AG10803 (cell line): ENCODE results near the gene GMFB.
A peak's percentile ranks its signal among the peaks of the same experiment; 100 is the strongest.

Source experiments
- DNase-seq: peaks from one replicate; pipeline ENCODE4 v3.0.0; 2010; ENCODE audit warnings: low read depth
- H3K4me3 ChIP-seq: 2 replicates; pipeline ENCODE4 v1.5.1; 2011; ENCODE audit warnings: mild to moderate bottlenecking, low read length, control low read depth
- TF ChIP-seq, protein P1 (sequence below): conservative IDR thresholded peaks from 2 replicates; pipeline ENCODE4 v1.5.1; 2011; ENCODE audit warnings: mild to moderate bottlenecking, low read length, control low read depth, inconsistent platforms

Gene GMFB

GRCh38 chr14:54509546-54510501 lies 21.0 kb upstream of the GMFB start, which contains the start of gene CGRRF1:
Gene CGRRF1, plus strand, starts transcription at chr14:54509906. Its CDS starts 54 bp downstream, at chr14:54509960.
- DNase-seq, result peak; percentile 98
- TF ChIP-seq, protein P1, sequence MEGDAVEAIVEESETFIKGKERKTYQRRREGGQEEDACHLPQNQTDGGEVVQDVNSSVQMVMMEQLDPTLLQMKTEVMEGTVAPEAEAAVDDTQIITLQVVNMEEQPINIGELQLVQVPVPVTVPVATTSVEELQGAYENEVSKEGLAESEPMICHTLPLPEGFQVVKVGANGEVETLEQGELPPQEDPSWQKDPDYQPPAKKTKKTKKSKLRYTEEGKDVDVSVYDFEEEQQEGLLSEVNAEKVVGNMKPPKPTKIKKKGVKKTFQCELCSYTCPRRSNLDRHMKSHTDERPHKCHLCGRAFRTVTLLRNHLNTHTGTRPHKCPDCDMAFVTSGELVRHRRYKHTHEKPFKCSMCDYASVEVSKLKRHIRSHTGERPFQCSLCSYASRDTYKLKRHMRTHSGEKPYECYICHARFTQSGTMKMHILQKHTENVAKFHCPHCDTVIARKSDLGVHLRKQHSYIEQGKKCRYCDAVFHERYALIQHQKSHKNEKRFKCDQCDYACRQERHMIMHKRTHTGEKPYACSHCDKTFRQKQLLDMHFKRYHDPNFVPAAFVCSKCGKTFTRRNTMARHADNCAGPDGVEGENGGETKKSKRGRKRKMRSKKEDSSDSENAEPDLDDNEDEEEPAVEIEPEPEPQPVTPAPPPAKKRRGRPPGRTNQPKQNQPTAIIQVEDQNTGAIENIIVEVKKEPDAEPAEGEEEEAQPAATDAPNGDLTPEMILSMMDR, result peak; percentile 47
- H3K4me3 ChIP-seq, result peak within 1 kb of the TSS; percentile 98

DNA sequence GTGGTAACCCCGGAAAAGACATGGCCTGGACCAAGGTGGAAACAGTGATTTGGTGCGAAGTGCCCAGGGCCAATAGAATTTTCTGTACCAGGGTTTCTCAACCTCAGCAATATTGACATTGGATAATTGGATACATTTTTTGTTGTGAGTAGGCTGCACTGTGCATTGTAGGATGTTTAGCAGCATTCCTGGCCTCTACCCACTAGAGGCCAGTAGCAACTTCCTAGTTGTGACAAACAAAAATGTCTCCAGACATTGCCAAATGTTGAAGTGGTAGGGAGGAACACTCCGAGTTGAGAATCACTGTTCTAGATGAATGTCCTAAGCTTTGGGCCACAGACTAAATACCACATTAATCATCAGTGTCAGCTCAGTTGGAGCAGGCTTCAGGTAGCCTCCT lies 14.7 kb upstream of the GMFB start:
- peak; percentile 67 for DNase-seq

DNA sequence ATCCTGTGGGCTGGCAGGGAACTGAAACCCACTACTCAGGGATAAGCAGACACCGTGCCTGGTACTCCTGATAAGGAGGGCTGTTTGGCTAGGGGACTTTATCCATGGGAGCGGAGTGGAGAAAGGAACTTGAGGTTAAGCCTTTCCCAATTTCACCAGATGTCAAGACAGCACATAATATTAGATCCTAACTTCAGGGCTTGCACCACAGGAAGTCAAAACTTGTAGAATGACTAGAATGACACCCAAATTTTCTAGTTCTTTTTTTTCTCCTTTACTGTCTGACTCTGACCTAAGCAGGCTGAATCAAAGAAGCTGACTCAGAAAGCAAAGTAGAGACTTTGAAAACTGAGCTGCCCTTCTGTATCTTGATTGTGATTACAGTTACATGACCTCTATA lies 13.8 kb upstream of the GMFB start:
- no peak overlapping the region for H3K4me3 ChIP-seq
- DNase-seq, result peak; percentile 72
- TF ChIP-seq, protein P1, result no peak

More for the DNA sequence above, 14.7 kb upstream of the GMFB start:
- TF ChIP-seq, protein P1, result peak; percentile 58
- H3K4me3 ChIP-seq, result no peak overlapping the region

DNA sequence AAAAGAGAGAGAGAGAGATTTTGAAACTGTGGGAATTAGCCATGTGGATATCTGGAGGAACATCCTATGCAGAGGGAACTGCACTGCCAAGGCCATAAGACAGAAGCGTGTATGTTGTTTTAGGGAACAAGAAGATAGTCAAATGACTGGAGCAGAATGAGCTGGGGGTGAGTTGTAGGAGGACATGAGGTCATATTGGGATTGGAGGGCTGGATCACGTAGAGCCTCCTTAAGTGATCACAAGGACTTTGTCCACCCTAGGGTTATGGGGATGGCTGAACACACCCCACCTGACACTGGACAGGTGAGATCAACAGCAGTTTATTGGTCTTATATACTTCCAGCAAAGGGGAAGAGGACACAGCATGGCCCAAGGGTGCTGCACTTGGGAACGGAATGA lies 12.7 kb upstream of the GMFB start:
- DNase-seq, result no peak
- TF ChIP-seq, protein P1, result no peak
- H3K4me3 ChIP-seq, result no peak overlapping the region

DNA sequence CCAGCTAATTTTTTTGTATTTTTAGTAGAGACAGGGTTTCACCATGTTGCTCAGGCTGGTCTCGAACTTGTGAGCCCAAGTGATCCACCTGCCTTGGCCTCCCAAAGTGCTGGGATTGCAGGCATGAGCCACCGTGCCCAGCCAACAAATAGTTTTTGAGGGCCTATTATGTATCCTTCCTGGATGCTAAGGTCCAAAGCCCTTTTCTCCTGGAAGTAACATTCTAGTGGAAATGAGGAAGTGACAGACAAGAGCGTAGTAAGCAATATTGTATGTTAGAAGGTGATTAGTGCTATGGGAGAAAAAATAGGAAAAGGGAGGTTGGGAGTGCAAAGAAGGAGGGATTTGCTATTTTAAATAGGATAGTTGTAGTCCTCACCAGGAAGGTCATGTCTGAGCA lies 12.0 kb upstream of the GMFB start:
- H3K4me3 ChIP-seq, result no peak overlapping the region
- no peak for DNase-seq
- TF ChIP-seq, protein P1, result no peak

GRCh38 chr14:54498579-54498978 lies 9.8 kb upstream of the GMFB start:
- TF ChIP-seq, protein P1, result no peak
- H3K4me3 ChIP-seq, result no peak overlapping the region
- DNase-seq, result no peak

DNA sequence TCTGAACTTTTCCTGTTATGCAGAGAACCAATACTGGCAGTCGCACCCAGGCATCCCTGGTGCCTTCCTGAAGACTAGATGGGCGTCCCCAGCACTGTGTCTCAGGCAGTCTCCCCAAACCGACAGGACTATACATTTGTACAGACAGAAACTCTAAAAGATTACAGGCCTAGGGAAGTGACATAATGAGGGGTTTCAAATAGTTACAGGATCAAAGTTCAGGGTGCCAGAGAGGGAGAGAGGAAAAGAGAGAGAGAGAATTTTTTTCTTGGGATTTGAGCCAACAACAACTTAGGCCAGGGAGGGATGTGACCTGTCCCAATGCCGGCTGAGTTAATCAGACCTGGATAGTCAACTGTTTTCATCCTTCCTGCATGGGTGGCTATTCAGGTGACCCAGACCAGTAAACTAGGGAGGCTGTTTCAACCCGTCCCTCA lies 9.3 kb upstream of the GMFB start:
- no peak for DNase-seq
- TF ChIP-seq, protein P1, result no peak
- H3K4me3 ChIP-seq, result no peak overlapping the region
